Suprapubic skin (tissue), 4 donors: ENCODE data around the gene SMTNL1. TPM values are rescaled to one million over a fixed set of nuclear protein-coding genes. Genes with fewer than 3 reads are reported as not detected.

Source experiments
- DNase-seq, 2 donors: peaks; one replicate each; pipeline ENCODE4 v3.0.0-alpha.2; 2019; ENCODE audit warnings: low spot score in 2 of 2
- H3K27ac ChIP-seq: fragments of 200-600 bp; sonication (generic); one replicate; pipeline ENCODE4 v1.5.1; 2019
- H3K27me3 ChIP-seq: fragments of 200-600 bp; sonication (generic); one replicate; pipeline ENCODE4 v1.5.1; 2019
- H3K36me3 ChIP-seq: fragments of 200-600 bp; sonication (generic); one replicate; pipeline ENCODE4 v1.5.1; 2019
- H3K4me1 ChIP-seq: fragments of 200-600 bp; sonication (generic); one replicate; pipeline ENCODE4 v1.5.1; 2019
- H3K4me3 ChIP-seq: fragments of 200-600 bp; sonication (generic); one replicate; pipeline ENCODE4 v1.5.1; 2019; ENCODE audit warnings: mild to moderate bottlenecking
- H3K9me3 ChIP-seq: fragments of 200-600 bp; sonication (generic); one replicate; pipeline ENCODE4 v1.5.1; 2019
- EP300 ChIP-seq: sonication (generic); formaldehyde crosslinking; IDR thresholded peaks from one replicate; pipeline ENCODE4 v1.6.1; 2017; ENCODE audit warnings: antibody characterized with exemption
- POLR2A ChIP-seq, 2 donors: fragments of 450-650 bp; IDR thresholded peaks; one replicate each; pipeline ENCODE4 v1.6.1; 2017; ENCODE audit warnings: antibody characterized with exemption in 2 of 2, mild to moderate bottlenecking in 2 of 2, moderate library complexity in 2 of 2
- POLR2AphosphoS5 ChIP-seq, 3 donors: sonication (generic); formaldehyde crosslinking; IDR thresholded peaks; one replicate each; pipeline ENCODE4 v1.6.1; 2017; ENCODE audit warnings: antibody characterized with exemption in 3 of 3
- WGBS: methylation state at CpG from one replicate; pipeline ENCODE4 v1.1.5; 2018; 5-methylcytosine and 5-hydroxymethylcytosine counted together
- total RNA-seq, 4 donors: library from RNA; depleted of rRNA; stranded (reverse); fragments of >200 nt; gene quantifications; one replicate each; pipeline ENCODE4 v1.1.0, GENCODE V29; 2016
- TF ChIP-seq, protein P1 (sequence below), 2 donors: fragments of 200-600 bp in 1 of 2; fragments of 450-650 bp in 1 of 2; sonication (generic) in 1 of 2; IDR thresholded peaks; one replicate each; pipeline ENCODE4 v1.5.1; 2016 to 2019; ENCODE audit warnings: antibody characterized with exemption in 2 of 2, mild to moderate bottlenecking in 1 of 2, moderate library complexity in 1 of 2

Gene SMTNL1
- total RNA-seq, 4 donors from 2014 or later = not detected

DNA sequence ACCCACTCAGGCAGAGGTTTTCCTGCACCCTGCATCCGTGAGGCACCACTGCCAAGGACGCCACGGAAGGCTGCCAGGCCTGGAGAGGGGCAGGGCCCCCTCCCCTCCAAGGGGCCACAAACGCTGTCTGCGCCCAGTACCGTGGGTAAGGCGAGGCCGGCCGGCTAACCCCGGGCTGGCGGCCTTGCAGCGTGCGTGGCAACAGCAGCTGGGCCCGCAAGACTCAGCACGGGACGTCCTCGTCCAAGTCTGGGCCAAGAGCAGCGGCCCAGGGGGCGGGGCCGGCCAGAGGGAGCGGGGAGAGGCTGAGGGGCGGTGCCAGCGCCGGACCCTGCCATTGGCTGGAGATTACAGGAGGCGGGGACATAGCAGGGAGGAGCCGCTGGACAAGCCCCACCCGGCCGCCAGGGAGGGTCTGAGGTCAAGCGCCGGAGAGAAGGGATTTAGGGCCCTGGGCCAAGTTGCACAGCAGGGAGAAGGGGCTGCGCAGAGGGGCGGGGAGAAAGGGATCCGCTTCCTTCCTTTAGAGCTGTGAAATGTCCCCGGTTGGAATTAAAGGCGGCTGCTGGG lies 37.9 kb upstream of the SMTNL1 start:
- Histone ChIP-seq H3K4me1 (peaks cover 25% of the 10 kb centered on the region), H3K9me3 (no peaks in the 10 kb centered on the region), H3K27ac (peak overlapping the region; percentile 71), H3K27me3 (no peaks in the 10 kb centered on the region), H3K36me3 (peaks cover 3% of the 10 kb centered on the region), H3K4me3 (peak overlapping the region; percentile 39)
- 13% methylated on average over 16 of the region's 35 CpGs for WGBS
- TF ChIP-seq POLR2A (IDR thresholded peaks at IDR 0.05) (no peak), EP300 (no peak), POLR2AphosphoS5 (IDR thresholded peaks at IDR 0.05) (no peak)
- TF ChIP-seq, protein P1, sequence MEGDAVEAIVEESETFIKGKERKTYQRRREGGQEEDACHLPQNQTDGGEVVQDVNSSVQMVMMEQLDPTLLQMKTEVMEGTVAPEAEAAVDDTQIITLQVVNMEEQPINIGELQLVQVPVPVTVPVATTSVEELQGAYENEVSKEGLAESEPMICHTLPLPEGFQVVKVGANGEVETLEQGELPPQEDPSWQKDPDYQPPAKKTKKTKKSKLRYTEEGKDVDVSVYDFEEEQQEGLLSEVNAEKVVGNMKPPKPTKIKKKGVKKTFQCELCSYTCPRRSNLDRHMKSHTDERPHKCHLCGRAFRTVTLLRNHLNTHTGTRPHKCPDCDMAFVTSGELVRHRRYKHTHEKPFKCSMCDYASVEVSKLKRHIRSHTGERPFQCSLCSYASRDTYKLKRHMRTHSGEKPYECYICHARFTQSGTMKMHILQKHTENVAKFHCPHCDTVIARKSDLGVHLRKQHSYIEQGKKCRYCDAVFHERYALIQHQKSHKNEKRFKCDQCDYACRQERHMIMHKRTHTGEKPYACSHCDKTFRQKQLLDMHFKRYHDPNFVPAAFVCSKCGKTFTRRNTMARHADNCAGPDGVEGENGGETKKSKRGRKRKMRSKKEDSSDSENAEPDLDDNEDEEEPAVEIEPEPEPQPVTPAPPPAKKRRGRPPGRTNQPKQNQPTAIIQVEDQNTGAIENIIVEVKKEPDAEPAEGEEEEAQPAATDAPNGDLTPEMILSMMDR (IDR thresholded peaks at IDR 0.05) = no peak
- peak; percentile 96 to 97 for DNase-seq

DNA sequence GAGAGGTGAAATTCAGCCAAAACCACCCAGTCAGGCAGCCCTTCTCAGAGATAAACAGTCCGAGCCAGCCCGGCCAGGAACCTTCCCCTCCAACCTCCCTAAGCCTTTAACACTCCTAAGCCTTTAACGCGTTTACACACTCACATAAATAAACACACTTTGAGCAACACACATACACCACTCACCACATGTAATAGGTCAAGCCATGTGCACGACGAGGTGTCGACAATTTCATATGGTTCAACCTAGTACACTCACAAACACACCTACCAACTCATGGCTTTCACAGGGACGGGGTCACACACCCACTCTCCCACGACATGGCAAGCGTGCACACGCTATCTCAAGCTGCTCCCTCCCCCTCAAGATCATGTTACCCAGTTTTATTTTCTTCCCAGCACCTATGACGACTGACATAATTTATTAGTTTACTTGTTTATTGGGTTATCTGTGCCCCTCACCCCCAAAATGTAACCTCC lies 37.4 kb upstream of the SMTNL1 start:
- peaks cover 3% of the 10 kb centered on the region for H3K36me3 ChIP-seq
- no peaks in the 10 kb centered on the region for H3K9me3 ChIP-seq
- 32% methylated on average over 12 of the region's 12 CpGs for WGBS
- no peak for DNase-seq
- peak overlapping the region; percentile 71 for H3K27ac ChIP-seq
- TF ChIP-seq, protein P1 (IDR thresholded peaks at IDR 0.05) = no peak
- no peak for TF ChIP-seq POLR2AphosphoS5 (IDR thresholded peaks at IDR 0.05)
- TF ChIP-seq POLR2A (IDR thresholded peaks at IDR 0.05) = no peak
- no peak for TF ChIP-seq EP300
- H3K4me1 ChIP-seq = peaks cover 25% of the 10 kb centered on the region
- H3K4me3 ChIP-seq = peak overlapping the region; percentile 39
- no peaks in the 10 kb centered on the region for H3K27me3 ChIP-seq

GRCh38 chr11:57500515-57500914 lies 36.9 kb upstream of the SMTNL1 start:
- no peak for TF ChIP-seq EP300
- TF ChIP-seq, protein P1 (IDR thresholded peaks at IDR 0.05) = no peak
- no peak for TF ChIP-seq POLR2AphosphoS5 (IDR thresholded peaks at IDR 0.05)
- no peak for TF ChIP-seq POLR2A (IDR thresholded peaks at IDR 0.05)
- Histone ChIP-seq H3K4me1 (peaks cover 25% of the 10 kb centered on the region), H3K4me3 (no peak overlapping the region), H3K36me3 (peaks cover 3% of the 10 kb centered on the region), H3K27me3 (no peaks in the 10 kb centered on the region), H3K9me3 (no peaks in the 10 kb centered on the region), H3K27ac (no peak overlapping the region)
- WGBS = 75% methylated on average over 8 of the region's 8 CpGs
- DNase-seq = no peak

GRCh38 chr11:57500926-57501325 lies 36.5 kb upstream of the SMTNL1 start:
- Histone ChIP-seq H3K27me3 (no peaks in the 10 kb centered on the region), H3K9me3 (no peaks in the 10 kb centered on the region), H3K36me3 (peaks cover 2% of the 10 kb centered on the region), H3K4me3 (no peak overlapping the region), H3K27ac (no peak overlapping the region), H3K4me1 (peaks cover 25% of the 10 kb centered on the region)
- 95% methylated on average over 5 of the region's 15 CpGs for WGBS
- no peak for DNase-seq
- TF ChIP-seq, protein P1 (IDR thresholded peaks at IDR 0.05) = no peak
- TF ChIP-seq POLR2A (IDR thresholded peaks at IDR 0.05) (no peak), EP300 (no peak), POLR2AphosphoS5 (IDR thresholded peaks at IDR 0.05) (no peak)

DNA sequence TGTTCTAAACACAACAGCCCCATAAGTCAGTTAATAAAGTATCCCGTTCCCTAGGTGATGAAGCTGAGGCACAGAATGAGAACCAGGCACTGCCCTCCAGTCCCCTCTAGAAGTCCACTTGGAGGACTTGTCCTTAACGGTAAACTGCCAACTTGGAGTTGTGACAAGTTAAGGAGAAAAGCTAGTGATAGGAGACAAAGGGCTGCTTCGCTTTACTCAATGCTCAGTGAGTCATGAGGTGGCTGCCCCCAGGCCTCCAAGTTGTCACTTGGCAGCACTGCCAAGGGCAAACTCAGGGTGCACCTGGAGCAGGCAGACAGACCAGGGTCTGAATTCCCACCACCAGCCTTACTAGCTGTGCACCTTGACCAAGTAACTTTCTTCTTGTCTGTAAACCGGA lies 35.4 kb upstream of the SMTNL1 start:
- no peak for DNase-seq
- Histone ChIP-seq H3K36me3 (no peaks in the 10 kb centered on the region), H3K9me3 (no peaks in the 10 kb centered on the region), H3K27ac (no peak overlapping the region), H3K4me3 (no peak overlapping the region), H3K4me1 (peaks cover 25% of the 10 kb centered on the region), H3K27me3 (no peaks in the 10 kb centered on the region)
- TF ChIP-seq POLR2AphosphoS5 (IDR thresholded peaks at IDR 0.05) (no peak), EP300 (no peak), POLR2A (IDR thresholded peaks at IDR 0.05) (no peak)
- TF ChIP-seq, protein P1 (IDR thresholded peaks at IDR 0.05) = no peak
- 59% methylated on average over 4 of the region's 4 CpGs for WGBS
